ENCODE measurements around the gene EML4. TPM values are rescaled to one million over a fixed set of nuclear protein-coding genes. Genes with fewer than 3 reads are reported as not detected.

EML4 gene
- total RNA-seq, 2 experiments from 2014 or later: 88.0 to 89.7 TPM

GRCh38 chr2:42232024-42232423, 62.9 kb downstream of the EML4 start:
- Mint-ChIP-seq H3K4me3 (no peak overlapping the region), H3K27ac (no peak overlapping the region), H3K36me3 (ENCODE audit: low read depth) (no peaks in the 10 kb centered on the region), H3K4me1 (ENCODE audit: low read depth) (peaks cover 7% of the 10 kb centered on the region), H3K9me3 (ENCODE audit: insufficient read depth) (no peaks in the 10 kb centered on the region), H3K27me3 (ENCODE audit: low read depth) (no peaks in the 10 kb centered on the region)
- ChIA-PET POLR2A (no interaction called here), CTCF (no interaction called here)
- DNase-seq (no peak), ATAC-seq (no peak)

- DNase-seq (no peak), ATAC-seq (no peak)
- no peaks in the 10 kb centered on the region for H3K36me3 Mint-ChIP-seq (ENCODE audit: low read depth)
- H3K4me1 Mint-ChIP-seq (ENCODE audit: low read depth): peaks cover 4% of the 10 kb centered on the region
- H3K9me3 Mint-ChIP-seq (ENCODE audit: insufficient read depth): no peaks in the 10 kb centered on the region
- no peak overlapping the region for H3K4me3 Mint-ChIP-seq
- ChIA-PET POLR2A (interaction anchor here (0.7 kb wide), 1 partner anchor 19 kb away, joined by 3 read pairs; no protein-coding TSS in a partner anchor), CTCF (interaction anchor here (0.9 to 1.9 kb wide), 3 partner anchors 18 to 364 kb away, joined by 3 to 5 read pairs (median 4); no protein-coding TSS in a partner anchor)
- no peaks in the 10 kb centered on the region for H3K27me3 Mint-ChIP-seq (ENCODE audit: low read depth)
- no peak overlapping the region for H3K27ac Mint-ChIP-seq
Observed at GRCh38 chr2:42233976-42234441, 64.9 kb downstream of the EML4 start.

- ATAC-seq (no peak), DNase-seq (no peak)
- ChIA-PET POLR2A (no interaction called here), CTCF (interaction anchor here (1.1 to 1.4 kb wide), 2 partner anchors 19 to 367 kb away, joined by 3 read pairs; no protein-coding TSS in a partner anchor)
- Mint-ChIP-seq H3K36me3 (ENCODE audit: low read depth) (peaks cover 3% of the 10 kb centered on the region), H3K27ac (no peak overlapping the region), H3K9me3 (ENCODE audit: insufficient read depth) (no peaks in the 10 kb centered on the region), H3K4me3 (no peak overlapping the region), H3K27me3 (ENCODE audit: low read depth) (no peaks in the 10 kb centered on the region), H3K4me1 (ENCODE audit: low read depth) (peaks cover 7% of the 10 kb centered on the region)
Observed at GRCh38 chr2:42236911-42237310, 67.8 kb downstream of the EML4 start.

- ATAC-seq: peak; percentile 71
- POLR2A ChIA-PET: interaction anchor here (0.7 to 1.0 kb wide), 4 partner anchors 65 to 369 kb away, joined by 3 to 4 read pairs (median 4); no protein-coding TSS in a partner anchor
Observed at GRCh38 chr2:42238644-42239288, 69.6 kb downstream of the EML4 start.

GRCh38 chr2:42239289-42239661, 70.1 kb downstream of the EML4 start:
- Mint-ChIP-seq H3K36me3 (ENCODE audit: low read depth) (peaks cover 3% of the 10 kb centered on the region), H3K27me3 (ENCODE audit: low read depth) (no peaks in the 10 kb centered on the region), H3K9me3 (ENCODE audit: insufficient read depth) (no peaks in the 10 kb centered on the region), H3K4me3 (no peak overlapping the region), H3K27ac (no peak overlapping the region), H3K4me1 (ENCODE audit: low read depth) (peaks cover 12% of the 10 kb centered on the region)
- ChIA-PET CTCF (interaction anchor here (0.7 to 1.6 kb wide), 5 partner anchors 9 to 150 kb away, joined by 4 to 9 read pairs (median 4); no protein-coding TSS in a partner anchor), POLR2A (interaction anchor here (0.9 to 1.0 kb wide), 2 partner anchors 66 to 147 kb away, joined by 3 to 4 read pairs; no protein-coding TSS in a partner anchor)
- DNase-seq (no peak), ATAC-seq (no peak)

More at GRCh38 chr2:42238644-42239288, 69.6 kb downstream of the EML4 start:
- CTCF ChIA-PET: interaction anchor here (0.6 to 1.6 kb wide), 12 partner anchors 9 to 151 kb away, joined by 3 to 10 read pairs (median 4); no protein-coding TSS in a partner anchor
- Mint-ChIP-seq H3K27me3 (ENCODE audit: low read depth) (no peaks in the 10 kb centered on the region), H3K4me3 (no peak overlapping the region), H3K36me3 (ENCODE audit: low read depth) (peaks cover 3% of the 10 kb centered on the region), H3K9me3 (ENCODE audit: insufficient read depth) (no peaks in the 10 kb centered on the region), H3K4me1 (ENCODE audit: low read depth) (peaks cover 12% of the 10 kb centered on the region), H3K27ac (no peak overlapping the region)
- DNase-seq: peak; percentile 37

- POLR2A ChIA-PET: interaction anchor here (0.9 kb wide), 1 partner anchor 147 kb away, joined by 3 read pairs; no protein-coding TSS in a partner anchor
- CTCF ChIA-PET: interaction anchor here (0.7 to 2.8 kb wide), 7 partner anchors 10 to 150 kb away, joined by 4 to 15 read pairs (median 4); no protein-coding TSS in a partner anchor
- no peaks in the 10 kb centered on the region for H3K9me3 Mint-ChIP-seq (ENCODE audit: insufficient read depth)
- H3K4me3 Mint-ChIP-seq: no peak overlapping the region
- no peak for DNase-seq
- peaks cover 14% of the 10 kb centered on the region for H3K4me1 Mint-ChIP-seq (ENCODE audit: low read depth)
- ATAC-seq: no peak
- peaks cover 3% of the 10 kb centered on the region for H3K36me3 Mint-ChIP-seq (ENCODE audit: low read depth)
- no peaks in the 10 kb centered on the region for H3K27me3 Mint-ChIP-seq (ENCODE audit: low read depth)
- H3K27ac Mint-ChIP-seq: no peak overlapping the region
Observed at GRCh38 chr2:42239811-42240210, 70.7 kb downstream of the EML4 start.

- H3K36me3 Mint-ChIP-seq (ENCODE audit: low read depth): peaks cover 14% of the 10 kb centered on the region
- no peak overlapping the region for H3K4me3 Mint-ChIP-seq
- H3K27ac Mint-ChIP-seq: no peak overlapping the region
- H3K4me1 Mint-ChIP-seq (ENCODE audit: low read depth): peaks cover 10% of the 10 kb centered on the region
- no peaks in the 10 kb centered on the region for H3K9me3 Mint-ChIP-seq (ENCODE audit: insufficient read depth)
- ChIA-PET POLR2A (no interaction called here), CTCF (interaction anchor here (0.9 to 2.8 kb wide), 5 partner anchors 87 to 155 kb away, joined by 3 to 15 read pairs (median 6); no protein-coding TSS in a partner anchor)
- no peak for DNase-seq
- ATAC-seq: no peak
- no peaks in the 10 kb centered on the region for H3K27me3 Mint-ChIP-seq (ENCODE audit: low read depth)
Observed at GRCh38 chr2:42241517-42241916, 72.4 kb downstream of the EML4 start.

GRCh38 chr2:42243297-42243696, 74.1 kb downstream of the EML4 start:
- H3K27me3 Mint-ChIP-seq (ENCODE audit: low read depth): no peaks in the 10 kb centered on the region
- CTCF ChIA-PET: interaction anchor here (1.0 to 2.0 kb wide), 3 partner anchors 9 to 147 kb away, joined by 3 to 7 read pairs (median 5); no protein-coding TSS in a partner anchor
- peaks cover 10% of the 10 kb centered on the region for H3K4me1 Mint-ChIP-seq (ENCODE audit: low read depth)
- H3K36me3 Mint-ChIP-seq (ENCODE audit: low read depth): peaks cover 23% of the 10 kb centered on the region
- POLR2A ChIA-PET: no interaction called here
- H3K4me3 Mint-ChIP-seq: no peak overlapping the region
- no peaks in the 10 kb centered on the region for H3K9me3 Mint-ChIP-seq (ENCODE audit: insufficient read depth)
- H3K27ac Mint-ChIP-seq: no peak overlapping the region
- DNase-seq: no peak
- ATAC-seq: no peak

- DNase-seq: no peak
- Mint-ChIP-seq H3K4me1 (ENCODE audit: low read depth) (peaks cover 14% of the 10 kb centered on the region), H3K27ac (no peak overlapping the region), H3K36me3 (ENCODE audit: low read depth) (peaks cover 25% of the 10 kb centered on the region), H3K4me3 (no peak overlapping the region), H3K27me3 (ENCODE audit: low read depth) (no peaks in the 10 kb centered on the region), H3K9me3 (ENCODE audit: insufficient read depth) (no peaks in the 10 kb centered on the region)
- CTCF ChIA-PET: no interaction called here
- POLR2A ChIA-PET: no interaction called here
- ATAC-seq: no peak
Observed at GRCh38 chr2:42244520-42244919, 75.4 kb downstream of the EML4 start.

GRCh38 chr2:42245396-42245795, 76.2 kb downstream of the EML4 start:
- Mint-ChIP-seq H3K9me3 (ENCODE audit: insufficient read depth) (no peaks in the 10 kb centered on the region), H3K36me3 (ENCODE audit: low read depth) (peaks cover 33% of the 10 kb centered on the region), H3K4me3 (no peak overlapping the region), H3K4me1 (ENCODE audit: low read depth) (peaks cover 23% of the 10 kb centered on the region), H3K27me3 (ENCODE audit: low read depth) (no peaks in the 10 kb centered on the region), H3K27ac (no peak overlapping the region)
- ChIA-PET CTCF (no interaction called here), POLR2A (no interaction called here)
- DNase-seq: no peak
- no peak for ATAC-seq

GRCh38 chr2:42246562-42246961, 77.4 kb downstream of the EML4 start:
- Mint-ChIP-seq H3K36me3 (ENCODE audit: low read depth) (peaks cover 35% of the 10 kb centered on the region), H3K9me3 (ENCODE audit: insufficient read depth) (no peaks in the 10 kb centered on the region), H3K27ac (no peak overlapping the region), H3K27me3 (ENCODE audit: low read depth) (no peaks in the 10 kb centered on the region), H3K4me1 (ENCODE audit: low read depth) (peaks cover 33% of the 10 kb centered on the region), H3K4me3 (no peak overlapping the region)
- DNase-seq (no peak), ATAC-seq (no peak)
- CTCF ChIA-PET: no interaction called here
- POLR2A ChIA-PET: no interaction called here

GRCh38 chr2:42248846-42249245, 79.7 kb downstream of the EML4 start:
- DNase-seq (no peak), ATAC-seq (no peak)
- Mint-ChIP-seq H3K27ac (no peak overlapping the region), H3K4me1 (ENCODE audit: low read depth) (peaks cover 45% of the 10 kb centered on the region), H3K4me3 (no peak overlapping the region), H3K9me3 (ENCODE audit: insufficient read depth) (no peaks in the 10 kb centered on the region), H3K36me3 (ENCODE audit: low read depth) (peaks cover 48% of the 10 kb centered on the region), H3K27me3 (ENCODE audit: low read depth) (no peaks in the 10 kb centered on the region)
- POLR2A ChIA-PET: no interaction called here
- CTCF ChIA-PET: interaction anchor here (0.7 kb wide), 1 partner anchor 117 kb away, joined by 3 read pairs; no protein-coding TSS in a partner anchor

Measured in activated CD8-positive, alpha-beta T cell treated with anti-CD3 and anti-CD28 coated beads, Interleukin-2, amount 10 ng/mL, durations not matched to agents 7 days and 5 days (primary cell).